Measurements from ENCODE around the gene LRMDA. TPM values are rescaled to one million over a fixed set of nuclear protein-coding genes. Genes with fewer than 3 reads are reported as not detected.

Gene LRMDA
- total and polyA plus RNA-seq, 2 donors (not counting 3 experiments of a cell fraction or from before 2014, with no cell fraction given) = 9.7 to 18.0 TPM

DNA sequence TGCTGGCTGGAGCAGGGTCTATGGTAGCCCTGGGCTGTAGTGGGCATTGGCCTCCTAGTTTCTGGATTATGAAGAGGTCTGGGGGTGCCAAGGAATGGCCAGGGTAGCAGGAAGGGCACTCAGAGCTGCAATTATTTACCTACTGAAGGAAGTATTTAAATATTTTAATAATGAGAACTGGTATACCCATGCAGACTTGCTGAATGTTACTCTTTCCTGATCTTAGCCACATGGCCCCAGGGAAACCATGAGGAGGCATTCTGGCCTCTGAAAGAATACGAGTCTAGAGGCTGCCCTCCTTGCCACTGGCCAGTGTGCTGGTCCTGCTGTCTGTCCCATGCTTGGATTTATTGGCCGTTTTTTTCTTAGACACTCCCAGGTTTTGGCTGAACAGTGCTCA lies 599.7 kb downstream of the LRMDA start:
- no peak overlapping the region for H3K4me3 ChIP-seq (replicated peaks in 1 of 3; ENCODE audit: insufficient read depth in 1 of 3, low read depth in 1 of 3, low read length in 3 of 3)
- BruUV-seq (replicated peaks) = no TSS peak
- no peaks in the 10 kb centered on the region for H3K79me2 ChIP-seq (ENCODE audit: control insufficient read depth, insufficient read depth, low read length)
- intact Hi-C loops (cut with micrococcal nuclease) (no loop called here), dilution Hi-C loops (cut with MboI; ENCODE audit: extremely low pct_ligation_motif_present, low sequenced_read_pairs) (no loop called here)
- no peak overlapping the region for H3K4me2 ChIP-seq (ENCODE audit: insufficient read depth, low read length)
- ChIA-PET CTCF (interaction anchor here (0.7 kb wide), 1 partner anchor 516 kb away, joined by 3 read pairs; no protein-coding TSS in a partner anchor), POLR2A (no interaction called here)
- H3K9me1 ChIP-seq (replicated peaks; ENCODE audit: control insufficient read depth, extremely low read depth, insufficient read depth, low read length) = no peaks in the 10 kb centered on the region
- TF ChIP-seq GATA2 (IDR thresholded peaks at IDR 0.05; ENCODE audit: insufficient read depth, insufficient read length, low read depth, low read length) (no peak), POLR2AphosphoS5 (IDR thresholded peaks at IDR 0.05; ENCODE audit: insufficient read depth, low read depth, low read length) (no peak)
- H3K9ac ChIP-seq (replicated peaks; ENCODE audit: extremely low read depth, insufficient read depth, low read length) = no peak overlapping the region
- H3K36me3 ChIP-seq (ENCODE audit: control insufficient read depth in 2 of 2, extremely low read depth in 1 of 2, insufficient read depth in 2 of 2, low read length in 2 of 2) = no peaks in the 10 kb centered on the region
- H3K27me3 ChIP-seq (ENCODE audit: control insufficient read depth in 2 of 2, insufficient read depth in 2 of 2, low read length in 2 of 2) = no peaks in the 10 kb centered on the region
- DNase-seq (ENCODE audit: low read depth, low spot score) (no peak), FAIRE-seq (no peak)
- peaks cover 11% of the 10 kb centered on the region for H3K4me1 ChIP-seq (ENCODE audit: control insufficient read depth, extremely low read depth, insufficient read depth, low read length)
- H4K20me1 ChIP-seq (replicated peaks; ENCODE audit: control insufficient read depth, extremely low read depth, insufficient read depth, low read length) = no peaks in the 10 kb centered on the region
- H3K9me3 ChIP-seq (replicated peaks; ENCODE audit: control insufficient read depth, insufficient read depth, low read length) = no peaks in the 10 kb centered on the region
- H2AFZ ChIP-seq (ENCODE audit: low read depth, low read length) = no peak overlapping the region
- no peak overlapping the region for H3K27ac ChIP-seq (ENCODE audit: insufficient read depth, low read depth, low read length)

- Histone ChIP-seq H3K27ac (ENCODE audit: insufficient read depth, low read depth, low read length) (no peak overlapping the region), H3K27me3 (ENCODE audit: control insufficient read depth in 2 of 2, insufficient read depth in 2 of 2, low read length in 2 of 2) (no peaks in the 10 kb centered on the region), H2AFZ (ENCODE audit: low read depth, low read length) (no peak overlapping the region), H3K9me1 (replicated peaks; ENCODE audit: control insufficient read depth, extremely low read depth, insufficient read depth, low read length) (no peaks in the 10 kb centered on the region), H4K20me1 (replicated peaks; ENCODE audit: control insufficient read depth, extremely low read depth, insufficient read depth, low read length) (no peaks in the 10 kb centered on the region), H3K79me2 (ENCODE audit: control insufficient read depth, insufficient read depth, low read length) (no peaks in the 10 kb centered on the region), H3K4me3 (replicated peaks in 1 of 3; ENCODE audit: insufficient read depth in 1 of 3, low read depth in 1 of 3, low read length in 3 of 3) (no peak overlapping the region), H3K36me3 (ENCODE audit: control insufficient read depth in 2 of 2, extremely low read depth in 1 of 2, insufficient read depth in 2 of 2, low read length in 2 of 2) (no peaks in the 10 kb centered on the region), H3K4me2 (ENCODE audit: insufficient read depth, low read length) (no peak overlapping the region), H3K4me1 (ENCODE audit: control insufficient read depth, extremely low read depth, insufficient read depth, low read length) (peaks cover 12% of the 10 kb centered on the region), H3K9ac (replicated peaks; ENCODE audit: extremely low read depth, insufficient read depth, low read length) (no peak overlapping the region), H3K9me3 (replicated peaks; ENCODE audit: control insufficient read depth, insufficient read depth, low read length) (no peaks in the 10 kb centered on the region)
- TF ChIP-seq, protein P1, sequence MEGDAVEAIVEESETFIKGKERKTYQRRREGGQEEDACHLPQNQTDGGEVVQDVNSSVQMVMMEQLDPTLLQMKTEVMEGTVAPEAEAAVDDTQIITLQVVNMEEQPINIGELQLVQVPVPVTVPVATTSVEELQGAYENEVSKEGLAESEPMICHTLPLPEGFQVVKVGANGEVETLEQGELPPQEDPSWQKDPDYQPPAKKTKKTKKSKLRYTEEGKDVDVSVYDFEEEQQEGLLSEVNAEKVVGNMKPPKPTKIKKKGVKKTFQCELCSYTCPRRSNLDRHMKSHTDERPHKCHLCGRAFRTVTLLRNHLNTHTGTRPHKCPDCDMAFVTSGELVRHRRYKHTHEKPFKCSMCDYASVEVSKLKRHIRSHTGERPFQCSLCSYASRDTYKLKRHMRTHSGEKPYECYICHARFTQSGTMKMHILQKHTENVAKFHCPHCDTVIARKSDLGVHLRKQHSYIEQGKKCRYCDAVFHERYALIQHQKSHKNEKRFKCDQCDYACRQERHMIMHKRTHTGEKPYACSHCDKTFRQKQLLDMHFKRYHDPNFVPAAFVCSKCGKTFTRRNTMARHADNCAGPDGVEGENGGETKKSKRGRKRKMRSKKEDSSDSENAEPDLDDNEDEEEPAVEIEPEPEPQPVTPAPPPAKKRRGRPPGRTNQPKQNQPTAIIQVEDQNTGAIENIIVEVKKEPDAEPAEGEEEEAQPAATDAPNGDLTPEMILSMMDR (IDR thresholded peaks at IDR 0.05; ENCODE audit: extremely low read depth in 1 of 2, insufficient read depth in 1 of 2, low read depth in 1 of 2, low read length in 2 of 2) = no peak
- TF ChIP-seq FOS (IDR thresholded peaks at IDR 0.05; ENCODE audit: borderline replicate concordance, insufficient read depth, low read length) (no peak), EZH2 (IDR thresholded peaks at IDR 0.05; ENCODE audit: borderline replicate concordance, low read depth, low read length, severe bottlenecking) (no peak), JUN (IDR thresholded peaks at IDR 0.05; ENCODE audit: borderline replicate concordance, insufficient read depth, insufficient read length, low read depth) (no peak), MYC (IDR thresholded peaks at IDR 0.05; ENCODE audit: low read depth, low read length) (no peak)
- no peak for FAIRE-seq
- ChIA-PET POLR2A (no interaction called here), CTCF (interaction anchor here (0.7 to 1.3 kb wide), 2 partner anchors 516 to 632 kb away, joined by 3 to 4 read pairs; no protein-coding TSS in a partner anchor)
- dilution Hi-C loops (cut with MboI; ENCODE audit: extremely low pct_ligation_motif_present, low sequenced_read_pairs) = no loop called here
- intact Hi-C loops (cut with micrococcal nuclease) = no loop called here
- no peak for DNase-seq (ENCODE audit: low read depth, low spot score)
- no TSS peak for BruUV-seq (replicated peaks)
Observed at GRCh38 chr10:76031769-76032699, 600.6 kb downstream of the LRMDA start.
